IPS-18c (cell line): ENCODE measurements around the gene SASH3.
"Not testable (repeated sequence)": the region's sequence is repeated elsewhere in the genome, so short reads cannot be mapped to it uniquely, and the experiment has no call there.

Experiments used
- H3K4me3 ChIP-seq: 2 replicates; pipeline ENCODE4 v1.7.0; 2013; ENCODE audit warnings: low read depth, mild to moderate bottlenecking, low read length, moderate library complexity; ENCODE audit not compliant: insufficient read depth
- H3K9me3 ChIP-seq: one replicate; pipeline ENCODE4 v1.6.1; 2013; ENCODE audit warnings: mild to moderate bottlenecking, low read length, moderate library complexity; ENCODE audit not compliant: control insufficient read depth, insufficient read depth

The SASH3 gene

GRCh38 chrX:129779747-129780146, at the start of gene SASH3:
SASH3 (plus strand) TSS chrX:129779949; CDS start chrX:129780098, 149 bp downstream.
- Histone ChIP-seq H3K4me3 (no peak within 1 kb of the TSS), H3K9me3 (peaks cover 10% of the 10 kb centered on the region)

GRCh38 chrX:129731228-129731627, 48.5 kb upstream of the SASH3 start:
- Histone ChIP-seq H3K4me3 (no peak overlapping the region), H3K9me3 (peaks cover 11% of the 10 kb centered on the region)

- Histone ChIP-seq H3K9me3 (peaks cover 11% of the 10 kb centered on the region), H3K4me3 (no peak overlapping the region)
Observed at GRCh38 chrX:129732857-129733256, 46.9 kb upstream of the SASH3 start.

GRCh38 chrX:129733335-129733734, 46.4 kb upstream of the SASH3 start:
- H3K4me3 ChIP-seq, result no peak overlapping the region
- peaks cover 11% of the 10 kb centered on the region for H3K9me3 ChIP-seq

- H3K9me3 ChIP-seq, result peaks cover 17% of the 10 kb centered on the region
- no peak overlapping the region for H3K4me3 ChIP-seq
Observed at GRCh38 chrX:129736491-129736890, 43.3 kb upstream of the SASH3 start.

GRCh38 chrX:129737916-129738315, 41.8 kb upstream of the SASH3 start:
- Histone ChIP-seq H3K9me3 (peaks cover 14% of the 10 kb centered on the region), H3K4me3 (no peak overlapping the region)

- Histone ChIP-seq H3K4me3 (no peak within 1 kb of the TSS), H3K9me3 (peaks cover 13% of the 10 kb centered on the region)
Observed at GRCh38 chrX:129738466-129739308, 41.1 kb upstream of the SASH3 start, which contains the start of gene XPNPEP2. XPNPEP2 (plus strand) TSS chrX:129738979; CDS start chrX:129739214, 235 bp downstream.

GRCh38 chrX:129739578-129739977, 40.2 kb upstream of the SASH3 start:
- Histone ChIP-seq H3K4me3 (no peak overlapping the region), H3K9me3 (peaks cover 16% of the 10 kb centered on the region)

- no peak overlapping the region for H3K4me3 ChIP-seq
- peaks cover 13% of the 10 kb centered on the region for H3K9me3 ChIP-seq
Observed at GRCh38 chrX:129741880-129742758, 37.6 kb upstream of the SASH3 start.

- peaks cover 13% of the 10 kb centered on the region for H3K9me3 ChIP-seq
Observed at GRCh38 chrX:129742759-129743152, 37.0 kb upstream of the SASH3 start.

GRCh38 chrX:129743821-129744220, 35.9 kb upstream of the SASH3 start:
- peaks cover 13% of the 10 kb centered on the region for H3K9me3 ChIP-seq
- H3K4me3 ChIP-seq, result no peak overlapping the region

More at GRCh38 chrX:129742759-129743152, 37.0 kb upstream of the SASH3 start:
- H3K4me3 ChIP-seq, result not testable (repeated sequence)

- Histone ChIP-seq H3K9me3 (peaks cover 10% of the 10 kb centered on the region), H3K4me3 (no peak overlapping the region)
Observed at GRCh38 chrX:129744861-129745321, 34.9 kb upstream of the SASH3 start.

- H3K9me3 ChIP-seq, result peaks cover 8% of the 10 kb centered on the region
- H3K4me3 ChIP-seq, result no peak overlapping the region
Observed at GRCh38 chrX:129746557-129747470, 32.9 kb upstream of the SASH3 start.

GRCh38 chrX:129747533-129747932, 32.2 kb upstream of the SASH3 start:
- H3K9me3 ChIP-seq, result peaks cover 11% of the 10 kb centered on the region

GRCh38 chrX:129748305-129748704, 31.4 kb upstream of the SASH3 start:
- no peak overlapping the region for H3K4me3 ChIP-seq
- H3K9me3 ChIP-seq, result peaks cover 9% of the 10 kb centered on the region

More at GRCh38 chrX:129747533-129747932, 32.2 kb upstream of the SASH3 start:
- no peak overlapping the region for H3K4me3 ChIP-seq

- no peak overlapping the region for H3K4me3 ChIP-seq
- peaks cover 8% of the 10 kb centered on the region for H3K9me3 ChIP-seq
Observed at GRCh38 chrX:129749069-129749468, 30.7 kb upstream of the SASH3 start.

GRCh38 chrX:129750971-129751370, 28.8 kb upstream of the SASH3 start:
- Histone ChIP-seq H3K4me3 (no peak overlapping the region), H3K9me3 (peaks cover 8% of the 10 kb centered on the region)
